ENCODE results near the gene CCR5.

DNA sequence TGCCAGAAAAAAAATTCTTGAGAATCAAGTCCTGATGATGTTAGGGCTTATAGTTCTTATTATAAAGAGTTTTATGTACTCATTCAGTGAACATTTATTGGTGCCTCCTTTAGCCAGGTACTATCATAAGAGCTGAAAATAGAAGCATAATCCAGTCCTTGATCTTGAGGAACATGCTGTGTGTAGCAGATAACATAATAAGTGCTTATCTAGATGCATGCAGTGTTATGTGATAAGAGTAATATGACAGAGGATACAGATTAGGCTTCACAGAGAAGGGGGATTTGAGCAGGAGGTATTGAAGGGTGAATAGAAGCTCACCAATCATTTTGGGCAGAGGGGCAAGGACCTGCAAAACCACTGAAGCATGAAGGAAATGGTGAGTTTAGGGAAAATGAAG, 15.8 kb upstream of the CCR5 start:
- TF ChIP-seq, protein P1, sequence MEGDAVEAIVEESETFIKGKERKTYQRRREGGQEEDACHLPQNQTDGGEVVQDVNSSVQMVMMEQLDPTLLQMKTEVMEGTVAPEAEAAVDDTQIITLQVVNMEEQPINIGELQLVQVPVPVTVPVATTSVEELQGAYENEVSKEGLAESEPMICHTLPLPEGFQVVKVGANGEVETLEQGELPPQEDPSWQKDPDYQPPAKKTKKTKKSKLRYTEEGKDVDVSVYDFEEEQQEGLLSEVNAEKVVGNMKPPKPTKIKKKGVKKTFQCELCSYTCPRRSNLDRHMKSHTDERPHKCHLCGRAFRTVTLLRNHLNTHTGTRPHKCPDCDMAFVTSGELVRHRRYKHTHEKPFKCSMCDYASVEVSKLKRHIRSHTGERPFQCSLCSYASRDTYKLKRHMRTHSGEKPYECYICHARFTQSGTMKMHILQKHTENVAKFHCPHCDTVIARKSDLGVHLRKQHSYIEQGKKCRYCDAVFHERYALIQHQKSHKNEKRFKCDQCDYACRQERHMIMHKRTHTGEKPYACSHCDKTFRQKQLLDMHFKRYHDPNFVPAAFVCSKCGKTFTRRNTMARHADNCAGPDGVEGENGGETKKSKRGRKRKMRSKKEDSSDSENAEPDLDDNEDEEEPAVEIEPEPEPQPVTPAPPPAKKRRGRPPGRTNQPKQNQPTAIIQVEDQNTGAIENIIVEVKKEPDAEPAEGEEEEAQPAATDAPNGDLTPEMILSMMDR (IDR thresholded peaks at IDR 0.05; ENCODE audit: low read depth, low read length), result no peak
- no peak for TF ChIP-seq EZH2phosphoT487 (IDR thresholded peaks at IDR 0.05; ENCODE audit: low read depth)
